Measurements from ENCODE around the gene MUC22. TPM values are rescaled to one million over a fixed set of nuclear protein-coding genes. Genes with fewer than 3 reads are reported as not detected.
A peak's percentile ranks its signal among the peaks of the same experiment; 100 is the strongest.

Gene MUC22
- total RNA-seq (ENCODE audit: low replicate concordance) = 1.6 and 4.9 TPM in 2 replicates
- long read RNA-seq, partial matches to known transcripts = 3 of 3 reads
- long read RNA-seq, other reads (novel, unspliced or antisense) = 0 of 3 reads

- Mint-ChIP-seq H3K9me3 (no peaks in the 10 kb centered on the region), H3K27ac (peak within 1 kb of the TSS; percentile 2), H3K27me3 (peaks cover 6% of the 10 kb centered on the region), H3K4me3 (peak within 1 kb of the TSS; percentile 35), H3K4me1 (ENCODE audit: unreplicated experiment) (peaks cover 11% of the 10 kb centered on the region), H3K36me3 (no peaks in the 10 kb centered on the region)
- no peak for TF ChIP-seq CTCF (conservative IDR thresholded peaks at IDR 0.05)
- DNase-seq (ENCODE audit: extremely low spot score, unreplicated experiment) = no peak
These were observed at the start of gene MUC22 for GRCh38 chr6:31010393-31011060. Gene MUC22, plus strand, starts transcription at chr6:31010474. Its CDS starts 233 bp downstream, at chr6:31010707.

- Mint-ChIP-seq H3K27me3 (peaks cover 39% of the 10 kb centered on the region), H3K27ac (no peak overlapping the region), H3K4me1 (ENCODE audit: unreplicated experiment) (peaks cover 5% of the 10 kb centered on the region), H3K4me3 (no peak overlapping the region), H3K36me3 (no peaks in the 10 kb centered on the region), H3K9me3 (no peaks in the 10 kb centered on the region)
- no peak for DNase-seq (ENCODE audit: extremely low spot score, unreplicated experiment)
- no peak for TF ChIP-seq CTCF (conservative IDR thresholded peaks at IDR 0.05)
These were observed 49.2 kb upstream of the MUC22 start for GRCh38 chr6:30960907-30961673.

GRCh38 chr6:30962716-30963115 is 47.6 kb upstream of the MUC22 start:
- Mint-ChIP-seq H3K36me3 (no peaks in the 10 kb centered on the region), H3K4me3 (no peak overlapping the region), H3K9me3 (no peaks in the 10 kb centered on the region), H3K27me3 (peaks cover 26% of the 10 kb centered on the region), H3K27ac (no peak overlapping the region), H3K4me1 (ENCODE audit: unreplicated experiment) (no peaks in the 10 kb centered on the region)
- no peak for DNase-seq (ENCODE audit: extremely low spot score, unreplicated experiment)
- no peak for TF ChIP-seq CTCF (conservative IDR thresholded peaks at IDR 0.05)

GRCh38 chr6:30963641-30964040 is 46.6 kb upstream of the MUC22 start:
- no peaks in the 10 kb centered on the region for H3K36me3 Mint-ChIP-seq
- DNase-seq (ENCODE audit: extremely low spot score, unreplicated experiment) = no peak
- H3K4me1 Mint-ChIP-seq (ENCODE audit: unreplicated experiment) = no peaks in the 10 kb centered on the region
- H3K27ac Mint-ChIP-seq = no peak overlapping the region
- H3K9me3 Mint-ChIP-seq = no peaks in the 10 kb centered on the region
- no peak overlapping the region for H3K4me3 Mint-ChIP-seq
- H3K27me3 Mint-ChIP-seq = peaks cover 22% of the 10 kb centered on the region
- no peak for TF ChIP-seq CTCF (conservative IDR thresholded peaks at IDR 0.05)

- Mint-ChIP-seq H3K36me3 (no peaks in the 10 kb centered on the region), H3K9me3 (no peaks in the 10 kb centered on the region), H3K27ac (no peak overlapping the region), H3K4me1 (ENCODE audit: unreplicated experiment) (no peaks in the 10 kb centered on the region), H3K4me3 (no peak overlapping the region), H3K27me3 (peaks cover 22% of the 10 kb centered on the region)
- DNase-seq (ENCODE audit: extremely low spot score, unreplicated experiment) = no peak
- TF ChIP-seq CTCF (conservative IDR thresholded peaks at IDR 0.05) = no peak
These were observed 46.2 kb upstream of the MUC22 start for GRCh38 chr6:30964075-30964474.
